GM11168 (cell line): ENCODE results near the gene SIPA1L3.
"Not testable (repeated sequence)": the region's sequence is repeated elsewhere in the genome, so short reads cannot be mapped to it uniquely, and the experiment has no call there.

Experiments used
- in situ Hi-C: fragments of 300-500 bp; cut with MboI; formaldehyde crosslinking; loops from one replicate; pipeline ENCODE4 v1.12.0; 2022; ENCODE audit warnings: low sequenced_read_pairs; ENCODE audit not compliant: unreplicated experiment

SIPA1L3 gene, protein sequence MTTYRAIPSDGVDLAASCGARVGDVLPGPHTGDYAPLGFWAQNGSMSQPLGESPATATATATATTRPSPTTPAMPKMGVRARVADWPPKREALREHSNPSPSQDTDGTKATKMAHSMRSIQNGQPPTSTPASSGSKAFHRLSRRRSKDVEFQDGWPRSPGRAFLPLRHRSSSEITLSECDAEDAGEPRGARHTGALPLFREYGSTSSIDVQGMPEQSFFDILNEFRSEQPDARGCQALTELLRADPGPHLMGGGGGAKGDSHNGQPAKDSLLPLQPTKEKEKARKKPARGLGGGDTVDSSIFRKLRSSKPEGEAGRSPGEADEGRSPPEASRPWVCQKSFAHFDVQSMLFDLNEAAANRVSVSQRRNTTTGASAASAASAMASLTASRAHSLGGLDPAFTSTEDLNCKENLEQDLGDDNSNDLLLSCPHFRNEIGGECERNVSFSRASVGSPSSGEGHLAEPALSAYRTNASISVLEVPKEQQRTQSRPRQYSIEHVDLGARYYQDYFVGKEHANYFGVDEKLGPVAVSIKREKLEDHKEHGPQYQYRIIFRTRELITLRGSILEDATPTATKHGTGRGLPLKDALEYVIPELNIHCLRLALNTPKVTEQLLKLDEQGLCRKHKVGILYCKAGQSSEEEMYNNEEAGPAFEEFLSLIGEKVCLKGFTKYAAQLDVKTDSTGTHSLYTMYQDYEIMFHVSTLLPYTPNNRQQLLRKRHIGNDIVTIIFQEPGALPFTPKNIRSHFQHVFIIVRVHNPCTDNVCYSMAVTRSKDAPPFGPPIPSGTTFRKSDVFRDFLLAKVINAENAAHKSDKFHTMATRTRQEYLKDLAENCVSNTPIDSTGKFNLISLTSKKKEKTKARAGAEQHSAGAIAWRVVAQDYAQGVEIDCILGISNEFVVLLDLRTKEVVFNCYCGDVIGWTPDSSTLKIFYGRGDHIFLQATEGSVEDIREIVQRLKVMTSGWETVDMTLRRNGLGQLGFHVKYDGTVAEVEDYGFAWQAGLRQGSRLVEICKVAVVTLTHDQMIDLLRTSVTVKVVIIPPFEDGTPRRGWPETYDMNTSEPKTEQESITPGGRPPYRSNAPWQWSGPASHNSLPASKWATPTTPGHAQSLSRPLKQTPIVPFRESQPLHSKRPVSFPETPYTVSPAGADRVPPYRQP (N-terminal part only)

DNA sequence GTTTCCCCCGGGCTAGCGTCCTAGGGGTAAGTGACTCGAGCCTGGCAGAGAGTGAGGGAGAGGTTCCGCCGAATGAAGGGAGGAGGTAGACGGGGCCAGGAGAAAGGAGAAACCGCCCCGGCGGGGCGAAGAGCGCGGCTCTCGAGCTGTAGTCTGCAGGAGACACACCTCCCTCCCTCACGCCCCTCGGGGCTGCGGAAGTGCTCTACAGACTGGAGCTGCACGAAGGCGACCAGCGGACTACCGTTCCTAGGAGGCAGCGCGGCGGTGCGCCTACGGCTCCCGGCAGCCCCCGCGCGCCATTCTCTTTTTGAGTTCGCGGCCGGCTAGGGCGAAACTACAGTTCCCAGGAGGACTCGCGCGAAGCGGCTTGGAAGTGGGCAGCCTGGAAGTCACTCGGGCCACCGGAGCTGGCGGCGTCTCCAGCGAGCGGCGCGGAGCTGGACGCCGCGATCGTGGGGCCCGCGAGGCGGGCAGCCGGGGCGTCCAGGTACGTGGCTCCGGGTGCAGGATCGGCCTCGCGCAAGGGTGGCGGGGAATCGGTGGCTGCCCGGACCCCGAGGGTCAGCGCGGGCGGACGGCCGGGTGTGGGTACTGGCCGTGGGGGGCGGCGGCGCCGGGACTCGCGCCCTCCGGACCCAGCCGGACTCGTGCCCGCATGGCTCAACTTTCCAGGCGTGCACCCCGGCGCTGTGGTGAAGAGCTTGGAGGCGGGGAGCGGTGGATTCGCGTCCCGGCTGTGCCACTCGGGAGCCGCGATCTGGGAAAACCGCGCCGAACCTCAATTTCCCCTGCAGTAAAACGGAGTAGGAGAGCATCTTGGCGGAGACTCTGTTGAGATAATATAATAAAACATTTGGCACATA lies at the start of gene SIPA1L3:
Gene SIPA1L3, plus strand, starts transcription at position 340 of the 866 bp plus-strand sequence. CDS start 174,358 bp downstream, outside the sequence.
- in situ Hi-C loops: loop anchor here (10.0 kb wide), 1 partner anchor 428 kb away; the partner anchor contains the start of gene CATSPERG

DNA sequence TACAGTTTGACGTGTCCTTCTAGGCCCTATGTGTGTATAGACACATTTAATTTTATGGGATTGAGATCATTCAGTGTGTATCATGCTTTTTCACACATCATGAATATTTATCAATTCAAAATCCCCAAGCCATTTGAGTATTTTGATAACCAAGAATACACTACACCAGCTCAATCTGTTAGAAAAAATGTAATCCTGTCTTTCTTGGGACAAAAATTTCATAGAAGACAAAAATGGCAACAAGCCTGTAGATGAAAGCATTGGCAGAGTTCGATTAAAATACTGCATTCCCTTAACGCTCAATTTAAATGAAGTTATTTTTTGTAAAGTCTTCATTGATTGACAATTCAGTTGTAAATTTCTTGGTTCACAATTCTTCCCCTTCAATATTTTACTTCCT lies 42.5 kb upstream of the SIPA1L3 start:
- in situ Hi-C loops: no loop called here

DNA sequence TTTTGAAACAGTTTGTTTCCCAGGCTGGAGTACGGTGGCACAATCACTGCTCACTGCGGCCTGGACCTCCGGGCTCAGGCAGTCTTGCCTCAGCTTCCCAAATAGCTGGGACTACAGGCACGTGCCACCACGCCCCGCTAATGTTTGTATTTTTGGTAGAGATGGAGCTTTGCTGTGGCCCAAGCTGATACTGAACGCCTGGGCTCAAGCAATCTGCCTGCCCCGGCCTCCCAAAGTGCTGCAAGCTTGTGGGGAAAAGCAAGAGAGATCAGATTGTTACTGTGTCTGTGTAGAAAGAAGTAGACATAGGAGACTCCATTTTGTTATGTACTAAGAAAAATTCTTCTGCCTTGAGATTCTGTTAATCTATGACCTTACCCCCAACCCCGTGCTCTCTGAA lies 41.1 kb upstream of the SIPA1L3 start:
- in situ Hi-C loops: not testable (repeated sequence)

DNA sequence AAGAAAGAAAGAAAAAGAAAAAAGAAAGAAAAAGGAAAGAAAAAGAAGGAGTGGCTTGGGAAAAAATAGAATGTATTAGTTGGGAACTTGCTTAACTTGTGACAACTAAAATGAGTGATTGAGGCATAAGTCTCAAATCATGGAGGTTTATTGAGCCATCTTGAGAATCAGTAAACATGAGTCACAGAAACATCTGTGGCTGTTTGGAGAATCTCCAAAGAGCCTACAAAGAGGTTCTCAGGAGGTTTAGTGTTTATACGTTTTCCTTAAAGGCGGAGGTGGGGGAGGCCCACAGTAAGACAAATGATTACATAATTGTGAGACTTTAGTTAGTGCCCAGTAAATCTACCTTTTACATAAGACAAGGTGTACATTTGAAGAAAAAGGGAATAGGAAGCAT lies 39.2 kb upstream of the SIPA1L3 start:
- in situ Hi-C loops: no loop called here

DNA sequence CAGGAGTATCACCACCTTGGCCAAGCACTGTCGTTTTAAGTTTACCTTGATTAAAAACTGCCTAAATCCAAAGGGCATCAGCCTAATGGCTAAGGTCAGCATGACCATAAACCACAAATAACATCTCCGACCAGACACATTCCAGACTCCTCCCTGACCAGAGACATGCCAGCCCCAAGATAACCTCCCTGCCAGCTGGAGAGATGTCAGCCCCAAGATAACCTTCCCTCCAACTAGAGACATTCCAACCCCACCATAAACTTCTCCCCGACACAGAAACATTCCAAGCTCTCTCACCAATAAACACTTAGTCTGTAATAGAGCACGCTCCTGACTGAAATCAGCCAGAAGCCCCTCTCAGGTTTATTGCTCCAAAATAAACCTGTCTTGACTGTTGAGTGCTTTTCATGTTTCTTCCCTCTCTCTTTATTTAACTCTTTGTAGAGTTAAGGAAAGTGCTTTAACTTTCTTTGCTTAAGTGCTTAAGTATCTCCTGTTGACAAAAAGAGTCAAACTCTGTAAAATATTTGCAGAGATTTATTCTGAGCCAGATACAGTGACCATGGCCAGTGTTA lies 37.2 kb upstream of the SIPA1L3 start:
- in situ Hi-C loops: no loop called here

DNA sequence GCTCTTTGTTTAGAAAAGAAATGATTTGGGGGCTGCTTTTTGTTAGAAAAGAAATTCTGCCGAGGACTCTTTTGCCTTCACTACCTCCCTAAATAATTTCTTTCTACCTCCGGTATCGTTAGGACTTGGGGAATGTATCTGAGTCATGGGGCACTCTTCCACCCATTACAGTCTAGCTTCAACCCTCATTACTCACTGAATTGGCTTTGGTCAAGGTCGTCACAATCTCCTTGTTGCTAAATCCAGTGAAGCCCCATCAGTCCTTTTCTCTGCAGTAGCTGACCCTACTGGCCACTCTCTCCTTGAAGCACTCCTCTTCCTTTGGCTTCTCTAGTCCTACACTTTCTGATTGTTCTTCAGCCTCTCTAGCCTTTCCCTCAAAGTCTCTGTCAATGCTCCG lies 34.6 kb upstream of the SIPA1L3 start:
- in situ Hi-C loops: no loop called here

DNA sequence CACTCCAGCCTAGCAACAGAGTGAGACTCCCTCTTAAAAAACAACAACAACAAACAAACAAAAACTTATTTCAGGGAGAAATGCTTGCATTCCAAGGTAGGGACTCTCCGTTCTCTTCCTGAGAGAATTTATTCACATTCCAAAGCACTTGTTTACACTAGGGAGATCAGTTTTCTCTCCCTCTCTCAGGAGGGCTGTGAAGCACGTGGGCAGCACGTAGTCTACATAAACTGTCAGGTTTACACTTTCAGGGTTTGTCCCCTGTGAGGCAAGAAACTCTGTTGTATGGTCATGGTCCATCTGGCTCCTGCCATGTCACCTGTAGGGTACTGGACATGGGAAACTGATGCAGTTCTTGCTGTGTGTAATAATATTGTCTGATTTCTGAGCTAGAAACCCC lies 32.2 kb upstream of the SIPA1L3 start:
- in situ Hi-C loops: loop anchor here (25.0 kb wide), 1 partner anchor 363 kb away; no protein-coding TSS in a partner anchor

DNA sequence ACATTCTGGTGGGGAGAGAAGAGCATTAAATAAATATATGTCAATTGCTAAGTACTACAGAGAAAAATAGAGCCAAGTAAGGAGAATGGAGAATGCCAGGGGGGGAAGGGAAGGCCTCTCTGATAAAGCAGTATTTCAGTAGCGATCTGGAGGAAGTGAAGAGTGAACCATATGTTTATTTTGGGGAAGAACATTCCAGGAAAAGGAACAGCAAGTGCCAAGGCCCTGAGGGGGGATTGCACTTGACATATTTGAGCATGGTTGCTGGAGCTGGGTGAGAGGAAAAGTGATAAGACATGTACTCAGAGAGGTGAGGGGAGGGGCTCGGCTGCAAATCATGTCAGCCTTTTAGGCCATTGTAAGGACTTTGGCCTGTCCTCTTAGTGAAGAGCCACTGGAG lies 31.0 kb upstream of the SIPA1L3 start:
- in situ Hi-C loops: loop anchor here (25.0 kb wide), 1 partner anchor 361 kb away; no protein-coding TSS in a partner anchor

DNA sequence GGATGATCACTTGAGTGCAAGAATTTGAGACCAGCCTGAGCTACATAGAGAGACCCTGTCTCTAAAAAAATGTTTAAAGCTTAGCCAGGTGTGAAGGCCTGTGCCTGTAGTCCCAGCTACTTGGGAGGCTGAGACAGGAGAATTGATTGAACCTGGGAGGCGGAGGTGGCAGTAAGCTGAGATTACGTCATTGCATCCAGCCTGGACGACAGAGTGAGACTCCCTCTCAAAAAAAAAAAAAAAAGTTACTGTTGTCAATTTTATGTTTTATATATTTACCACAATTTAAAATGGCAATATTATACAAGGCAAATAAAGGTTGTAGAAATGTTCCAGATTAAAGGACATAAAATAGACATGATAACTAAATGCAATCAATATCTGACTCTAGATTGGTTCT lies 29.9 kb upstream of the SIPA1L3 start:
- in situ Hi-C loops: loop anchor here (25.0 kb wide), 1 partner anchor 360 kb away; no protein-coding TSS in a partner anchor

DNA sequence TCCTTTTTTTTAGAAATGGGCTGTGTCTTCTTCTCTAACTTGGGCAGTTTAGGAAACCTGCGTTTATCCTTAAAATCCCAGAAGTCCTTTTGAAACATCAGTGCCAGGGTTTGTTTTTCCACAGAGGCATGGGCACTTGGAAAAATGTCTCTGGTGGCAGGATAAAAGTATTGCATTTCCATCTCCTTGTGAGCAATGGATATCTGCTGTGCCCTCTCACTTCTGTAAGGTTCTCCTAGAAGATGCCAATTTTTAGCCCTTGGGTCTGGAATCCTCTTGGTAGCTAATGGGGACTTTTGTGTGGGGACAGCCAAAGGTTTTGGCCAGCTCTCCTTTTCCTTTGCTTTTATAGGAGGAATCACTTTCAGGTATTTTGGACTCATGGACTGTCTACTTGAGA lies 21.6 kb upstream of the SIPA1L3 start:
- in situ Hi-C loops: loop anchor here (25.0 kb wide), 1 partner anchor 352 kb away; no protein-coding TSS in a partner anchor

DNA sequence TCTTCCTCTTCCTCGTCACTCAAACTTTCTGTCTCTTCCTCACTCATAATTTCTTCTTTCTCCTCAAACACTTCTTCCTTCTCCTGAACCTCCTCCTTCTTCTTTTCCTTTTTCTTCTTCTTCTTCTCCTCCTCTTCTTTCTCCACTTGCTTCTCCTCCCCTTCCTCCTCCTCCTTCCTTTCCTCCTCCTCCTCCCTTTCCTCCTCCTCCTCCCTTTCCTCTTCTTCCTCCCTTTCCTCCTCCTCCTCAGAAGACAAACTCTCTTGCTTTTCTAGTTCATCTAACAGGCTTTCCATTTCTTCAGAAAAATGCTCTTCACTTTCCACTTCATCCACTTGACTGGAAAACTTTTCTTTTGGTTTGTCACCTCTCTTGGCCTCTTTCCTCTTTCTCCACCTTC lies 20.4 kb upstream of the SIPA1L3 start:
- in situ Hi-C loops: loop anchor here (25.0 kb wide), 1 partner anchor 351 kb away; no protein-coding TSS in a partner anchor

DNA sequence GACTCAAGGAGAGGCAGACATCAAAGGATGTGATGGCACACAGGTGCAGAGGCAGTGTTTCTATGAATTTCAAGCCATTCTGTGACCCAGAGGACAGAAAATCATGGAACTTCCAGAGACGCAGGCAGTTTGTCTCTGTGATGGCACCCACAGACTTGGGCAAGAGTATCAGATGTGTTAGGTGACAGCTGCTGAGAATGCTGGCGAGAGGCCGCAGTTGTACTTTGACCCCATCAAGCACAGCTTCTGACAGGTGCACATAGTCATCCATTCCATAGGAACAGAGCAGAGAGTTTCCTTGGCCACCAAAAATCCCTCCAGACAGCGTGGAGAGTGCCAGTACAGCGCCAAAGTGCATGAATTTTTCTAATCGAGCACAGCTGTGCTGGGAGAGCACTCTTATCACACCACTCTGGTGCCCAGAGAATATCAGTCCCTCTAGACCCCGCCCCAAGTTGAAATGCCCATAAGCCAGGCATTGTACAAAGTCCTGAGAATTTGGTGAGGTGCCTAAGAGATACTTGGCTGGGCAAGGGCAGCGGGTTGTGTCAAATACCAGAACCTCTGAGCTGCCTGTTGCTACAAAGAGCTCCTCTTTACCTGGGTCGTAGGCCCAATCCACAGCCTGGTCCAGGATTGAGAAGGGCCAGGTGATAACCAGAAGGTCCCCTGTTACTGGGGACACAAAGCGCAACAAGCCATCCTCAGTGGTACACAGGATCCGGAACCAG lies 13.0 kb upstream of the SIPA1L3 start:
- in situ Hi-C loops: loop anchor here (25.0 kb wide), 1 partner anchor 343 kb away; no protein-coding TSS in a partner anchor

DNA sequence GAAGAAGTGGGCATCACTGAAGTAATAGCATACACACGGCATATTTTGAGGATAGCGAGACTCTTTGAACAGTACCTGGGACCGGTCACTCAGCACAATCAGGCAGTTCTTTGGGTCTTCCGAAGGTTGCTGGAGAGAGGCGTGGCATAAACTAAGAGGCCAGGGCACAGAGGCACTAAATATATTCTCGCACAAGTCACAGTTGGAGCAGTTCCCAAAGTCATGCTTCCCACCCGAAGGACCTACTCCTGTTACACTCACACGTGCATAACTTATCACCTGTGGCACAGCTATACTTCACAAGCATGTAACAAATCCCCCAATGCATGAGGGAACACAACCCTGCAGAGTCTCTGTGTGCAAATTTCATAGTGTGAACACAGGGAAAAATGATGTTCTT lies 10.8 kb upstream of the SIPA1L3 start:
- in situ Hi-C loops: loop anchor here (25.0 kb wide), 1 partner anchor 341 kb away; no protein-coding TSS in a partner anchor

DNA sequence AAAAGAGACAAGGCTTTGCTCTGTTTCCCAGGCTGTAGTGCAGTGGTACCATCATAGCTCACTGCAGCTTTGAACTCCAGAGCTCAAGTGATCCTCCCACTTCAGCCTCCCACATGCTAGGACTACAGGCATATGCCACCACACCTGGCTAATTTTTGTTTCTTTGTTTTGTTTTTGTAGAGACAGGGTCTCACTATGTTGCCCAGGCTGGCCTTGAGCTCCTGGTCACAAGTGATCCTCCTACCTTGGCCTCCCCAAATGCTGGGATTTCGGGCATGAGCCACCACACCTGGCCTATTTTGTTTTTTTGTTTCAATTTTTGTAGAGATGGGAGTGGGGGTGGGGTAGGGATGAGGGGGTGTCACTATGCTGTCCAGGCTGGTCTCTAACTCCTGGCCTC lies 7.6 kb upstream of the SIPA1L3 start:
- in situ Hi-C loops: loop anchor here (25.0 kb wide), 1 partner anchor 338 kb away; no protein-coding TSS in a partner anchor

DNA sequence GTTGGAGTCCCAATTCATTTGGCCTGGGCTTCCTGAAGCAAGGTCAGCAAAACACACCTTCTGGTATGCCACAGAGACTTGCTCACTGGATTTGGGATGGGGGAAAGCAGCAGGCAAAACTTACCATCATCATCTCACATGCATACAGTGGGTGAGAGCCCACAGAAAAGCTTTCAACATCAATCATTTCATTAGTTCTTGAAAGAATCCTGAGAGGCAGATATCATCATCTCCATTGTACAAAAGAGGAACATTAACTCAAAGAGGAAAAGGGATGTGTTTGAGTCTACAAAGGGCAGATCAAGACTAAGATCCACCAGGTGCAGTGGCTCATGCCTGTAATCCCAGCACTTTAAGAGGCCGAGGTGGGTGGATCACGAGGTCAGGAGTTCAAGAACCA lies 7.0 kb upstream of the SIPA1L3 start:
- in situ Hi-C loops: loop anchor here (10.0 to 25.0 kb wide), 2 partner anchors 337 to 435 kb away; partner anchors contain the start of gene CATSPERG

DNA sequence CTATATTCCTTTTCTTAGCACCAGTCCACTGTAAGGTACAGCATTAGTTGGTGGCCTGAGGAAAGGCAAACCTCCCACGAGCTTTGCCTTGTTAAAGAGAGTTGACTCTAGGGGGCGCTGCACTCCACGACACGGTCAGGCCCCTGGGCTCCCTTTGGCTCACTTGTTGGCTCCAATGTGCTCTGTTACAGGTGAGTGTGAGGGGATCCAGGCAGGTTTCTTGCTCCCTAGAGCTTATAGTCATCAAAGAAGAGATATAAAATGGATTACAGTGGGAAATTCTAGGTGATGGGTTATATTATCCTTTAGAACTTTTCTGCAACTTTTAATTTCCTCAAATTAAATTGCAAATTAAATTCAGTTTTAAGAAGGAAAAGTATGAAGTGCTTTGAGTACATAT lies 4.3 kb upstream of the SIPA1L3 start:
- in situ Hi-C loops: loop anchor here (10.0 kb wide), 1 partner anchor 432 kb away; the partner anchor contains the start of gene CATSPERG

DNA sequence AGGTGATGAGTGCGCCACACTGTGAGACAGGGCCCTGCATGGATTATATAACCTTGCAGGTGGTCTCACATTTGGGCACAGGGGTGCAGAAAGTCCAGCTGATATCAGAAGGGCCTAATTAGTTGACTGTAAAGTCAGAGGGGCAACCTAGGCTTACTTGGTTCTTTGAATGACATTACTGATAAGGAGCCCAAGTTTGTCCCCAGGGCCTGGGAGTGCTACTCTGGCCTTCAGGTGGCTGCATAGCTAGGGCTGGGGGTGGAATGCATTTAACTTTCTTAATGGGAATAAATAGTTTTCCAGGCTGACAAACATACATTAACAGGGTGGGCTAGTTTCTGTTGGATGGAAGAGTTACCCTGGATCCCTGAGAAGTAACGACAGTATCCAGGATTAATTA lies 3.9 kb upstream of the SIPA1L3 start:
- in situ Hi-C loops: loop anchor here (10.0 kb wide), 1 partner anchor 432 kb away; the partner anchor contains the start of gene CATSPERG
